ENCODE results near the gene ACSF3.

ACSF3 gene

DNA sequence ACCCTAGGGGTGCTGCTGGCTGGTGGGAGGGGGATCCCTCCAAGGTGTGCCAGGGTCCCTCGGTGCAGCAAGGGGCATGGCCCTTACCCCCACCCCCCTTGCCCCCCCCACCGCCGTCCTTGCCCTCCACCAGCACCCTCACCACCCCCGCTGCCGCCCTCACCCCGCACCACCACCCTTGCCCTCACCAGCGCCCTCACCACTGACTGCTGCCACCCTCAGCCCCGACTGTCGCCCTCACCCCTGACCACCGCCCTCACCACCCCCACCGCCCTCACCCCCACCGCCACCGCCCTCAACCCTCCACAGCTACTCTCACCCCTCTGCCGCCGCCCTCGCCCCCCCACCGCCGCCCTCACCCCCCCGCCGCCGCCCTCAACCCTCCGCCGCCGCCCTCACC lies 23.1 kb upstream of the ACSF3 start:
- Histone ChIP-seq H3K36me3 (ENCODE audit: control insufficient read depth in 2 of 2, insufficient read depth in 1 of 2, low read length in 2 of 2) (no peaks in the 10 kb centered on the region), H3K9me3 (ENCODE audit: control insufficient read depth, insufficient read depth, low read depth, low read length) (no peaks in the 10 kb centered on the region), H3K4me1 (ENCODE audit: control insufficient read depth, insufficient read depth, low read length) (no peaks in the 10 kb centered on the region), H3K27ac (ENCODE audit: extremely low read depth, low read depth, low read length) (no peak overlapping the region), H3K4me3 (ENCODE audit: low read depth, low read length) (no peak overlapping the region)
- POLR2A ChIA-PET: interaction anchor here (0.5 kb wide), 1 partner anchor 175 kb away, joined by 5 read pairs; no protein-coding TSS in a partner anchor
- TF ChIP-seq KLF7 (tag by site-specific recombination; IDR thresholded peaks at IDR 0.05; ENCODE audit: borderline replicate concordance): no peak
- TF ChIP-seq ZNF549 (tag by site-specific recombination; IDR thresholded peaks at IDR 0.05): no peak
- no peak for TF ChIP-seq ZNF792 (tag by site-specific recombination; IDR thresholded peaks at IDR 0.05)
- TF ChIP-seq SALL2 (tag by site-specific recombination; IDR thresholded peaks at IDR 0.05; ENCODE audit: borderline replicate concordance): no peak
- TF ChIP-seq, protein P1, sequence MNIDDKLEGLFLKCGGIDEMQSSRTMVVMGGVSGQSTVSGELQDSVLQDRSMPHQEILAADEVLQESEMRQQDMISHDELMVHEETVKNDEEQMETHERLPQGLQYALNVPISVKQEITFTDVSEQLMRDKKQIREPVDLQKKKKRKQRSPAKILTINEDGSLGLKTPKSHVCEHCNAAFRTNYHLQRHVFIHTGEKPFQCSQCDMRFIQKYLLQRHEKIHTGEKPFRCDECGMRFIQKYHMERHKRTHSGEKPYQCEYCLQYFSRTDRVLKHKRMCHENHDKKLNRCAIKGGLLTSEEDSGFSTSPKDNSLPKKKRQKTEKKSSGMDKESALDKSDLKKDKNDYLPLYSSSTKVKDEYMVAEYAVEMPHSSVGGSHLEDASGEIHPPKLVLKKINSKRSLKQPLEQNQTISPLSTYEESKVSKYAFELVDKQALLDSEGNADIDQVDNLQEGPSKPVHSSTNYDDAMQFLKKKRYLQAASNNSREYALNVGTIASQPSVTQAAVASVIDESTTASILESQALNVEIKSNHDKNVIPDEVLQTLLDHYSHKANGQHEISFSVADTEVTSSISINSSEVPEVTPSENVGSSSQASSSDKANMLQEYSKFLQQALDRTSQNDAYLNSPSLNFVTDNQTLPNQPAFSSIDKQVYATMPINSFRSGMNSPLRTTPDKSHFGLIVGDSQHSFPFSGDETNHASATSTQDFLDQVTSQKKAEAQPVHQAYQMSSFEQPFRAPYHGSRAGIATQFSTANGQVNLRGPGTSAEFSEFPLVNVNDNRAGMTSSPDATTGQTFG (tag by site-specific recombination; IDR thresholded peaks at IDR 0.05; ENCODE audit: borderline replicate concordance): no peak
- TF ChIP-seq ZNF132 (tag by site-specific recombination; IDR thresholded peaks at IDR 0.05; ENCODE audit: borderline replicate concordance): no peak
- no peak for TF ChIP-seq ZNF121 (tag by site-specific recombination; IDR thresholded peaks at IDR 0.05)
- TF ChIP-seq ZFHX2 (tag by site-specific recombination; conservative IDR thresholded peaks at IDR 0.05): no peak
- no peak for TF ChIP-seq ZNF623 (tag by site-specific recombination; IDR thresholded peaks at IDR 0.05)
- no peak for TF ChIP-seq ZNF626 (tag by site-specific recombination; IDR thresholded peaks at IDR 0.05)
- CTCF ChIA-PET: no interaction called here

DNA sequence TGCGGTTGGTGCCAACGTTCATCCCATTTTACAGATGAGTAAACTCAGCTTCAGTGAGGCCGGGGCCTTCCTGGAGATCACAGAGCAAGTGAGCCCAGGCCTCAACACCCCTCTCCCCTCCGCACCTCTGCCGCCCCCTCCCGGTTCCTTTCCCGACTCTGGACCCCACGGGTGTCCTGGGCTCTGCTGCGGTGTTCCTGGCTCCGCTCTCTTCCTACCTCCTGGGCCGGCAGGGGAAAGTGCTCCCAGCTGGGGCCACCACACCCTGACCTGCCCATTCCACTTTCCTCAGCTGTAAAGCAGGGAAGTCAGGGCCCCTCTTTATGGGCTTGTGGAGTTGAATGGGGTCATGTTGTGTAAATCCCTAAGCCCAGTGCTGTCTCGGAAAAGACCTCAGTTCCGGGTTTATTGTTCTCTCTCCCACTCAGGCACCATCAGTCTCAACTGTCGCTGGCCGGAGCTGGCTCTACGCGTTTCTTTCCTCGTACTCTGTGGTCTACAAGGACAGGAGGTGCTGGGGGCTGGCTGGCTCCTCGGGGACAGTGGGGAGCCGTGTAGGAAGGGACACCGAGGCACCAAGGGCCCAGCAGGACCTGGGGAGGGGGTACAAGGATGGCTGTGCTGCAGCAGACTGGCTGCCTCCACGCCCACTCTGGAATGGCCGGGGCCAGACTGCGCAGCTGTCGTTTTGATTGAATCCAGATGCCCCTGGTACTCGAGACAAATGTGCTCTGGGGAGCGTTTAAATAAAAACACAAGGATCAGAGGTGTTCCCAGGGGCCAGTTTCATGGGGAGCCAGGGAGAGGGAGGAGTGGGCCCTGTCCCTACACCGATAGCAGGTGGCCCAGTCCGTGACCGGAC lies 21.7 kb upstream of the ACSF3 start:
- Histone ChIP-seq H3K9me3 (ENCODE audit: control insufficient read depth, insufficient read depth, low read depth, low read length) (no peaks in the 10 kb centered on the region), H3K4me3 (ENCODE audit: low read depth, low read length) (no peak overlapping the region), H3K36me3 (ENCODE audit: control insufficient read depth in 2 of 2, insufficient read depth in 1 of 2, low read length in 2 of 2) (no peaks in the 10 kb centered on the region), H3K4me1 (ENCODE audit: control insufficient read depth, insufficient read depth, low read length) (no peaks in the 10 kb centered on the region), H3K27ac (ENCODE audit: extremely low read depth, low read depth, low read length) (no peak overlapping the region)
- CTCF ChIA-PET: no interaction called here
- POLR2A ChIA-PET: no interaction called here
- TF ChIP-seq ZNF2 (tag by site-specific recombination; IDR thresholded peaks at IDR 0.05): no peak
- TF ChIP-seq SALL2 (tag by site-specific recombination; IDR thresholded peaks at IDR 0.05; ENCODE audit: borderline replicate concordance): no peak
- no peak for TF ChIP-seq ZNF16 (tag by site-specific recombination; IDR thresholded peaks at IDR 0.05; ENCODE audit: low read depth)
- TF ChIP-seq ZNF404 (tag by site-specific recombination; IDR thresholded peaks at IDR 0.05): no peak
- TF ChIP-seq, protein P2, sequence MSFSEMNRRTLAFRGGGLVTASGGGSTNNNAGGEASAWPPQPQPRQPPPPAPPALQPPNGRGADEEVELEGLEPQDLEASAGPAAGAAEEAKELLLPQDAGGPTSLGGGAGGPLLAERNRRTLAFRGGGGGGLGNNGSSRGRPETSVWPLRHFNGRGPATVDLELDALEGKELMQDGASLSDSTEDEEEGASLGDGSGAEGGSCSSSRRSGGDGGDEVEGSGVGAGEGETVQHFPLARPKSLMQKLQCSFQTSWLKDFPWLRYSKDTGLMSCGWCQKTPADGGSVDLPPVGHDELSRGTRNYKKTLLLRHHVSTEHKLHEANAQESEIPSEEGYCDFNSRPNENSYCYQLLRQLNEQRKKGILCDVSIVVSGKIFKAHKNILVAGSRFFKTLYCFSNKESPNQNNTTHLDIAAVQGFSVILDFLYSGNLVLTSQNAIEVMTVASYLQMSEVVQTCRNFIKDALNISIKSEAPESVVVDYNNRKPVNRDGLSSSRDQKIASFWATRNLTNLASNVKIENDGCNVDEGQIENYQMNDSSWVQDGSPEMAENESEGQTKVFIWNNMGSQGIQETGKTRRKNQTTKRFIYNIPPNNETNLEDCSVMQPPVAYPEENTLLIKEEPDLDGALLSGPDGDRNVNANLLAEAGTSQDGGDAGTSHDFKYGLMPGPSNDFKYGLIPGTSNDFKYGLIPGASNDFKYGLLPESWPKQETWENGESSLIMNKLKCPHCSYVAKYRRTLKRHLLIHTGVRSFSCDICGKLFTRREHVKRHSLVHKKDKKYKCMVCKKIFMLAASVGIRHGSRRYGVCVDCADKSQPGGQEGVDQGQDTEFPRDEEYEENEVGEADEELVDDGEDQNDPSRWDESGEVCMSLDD (tag by site-specific recombination; IDR thresholded peaks at IDR 0.05): no peak
- no peak for TF ChIP-seq ZNF76 (tag by site-specific recombination; IDR thresholded peaks at IDR 0.05; ENCODE audit: borderline replicate concordance, low read depth)
- TF ChIP-seq ZNF335 (tag by site-specific recombination; conservative IDR thresholded peaks at IDR 0.05): no peak
- TF ChIP-seq KLF16 (tag by site-specific recombination; IDR thresholded peaks at IDR 0.05): no peak
- TF ChIP-seq ZNF311 (tag by site-specific recombination; IDR thresholded peaks at IDR 0.05; ENCODE audit: borderline replicate concordance): no peak
- no peak for TF ChIP-seq ZNF354C (tag by site-specific recombination; IDR thresholded peaks at IDR 0.05; ENCODE audit: borderline replicate concordance, low read depth)
- TF ChIP-seq, protein P3, sequence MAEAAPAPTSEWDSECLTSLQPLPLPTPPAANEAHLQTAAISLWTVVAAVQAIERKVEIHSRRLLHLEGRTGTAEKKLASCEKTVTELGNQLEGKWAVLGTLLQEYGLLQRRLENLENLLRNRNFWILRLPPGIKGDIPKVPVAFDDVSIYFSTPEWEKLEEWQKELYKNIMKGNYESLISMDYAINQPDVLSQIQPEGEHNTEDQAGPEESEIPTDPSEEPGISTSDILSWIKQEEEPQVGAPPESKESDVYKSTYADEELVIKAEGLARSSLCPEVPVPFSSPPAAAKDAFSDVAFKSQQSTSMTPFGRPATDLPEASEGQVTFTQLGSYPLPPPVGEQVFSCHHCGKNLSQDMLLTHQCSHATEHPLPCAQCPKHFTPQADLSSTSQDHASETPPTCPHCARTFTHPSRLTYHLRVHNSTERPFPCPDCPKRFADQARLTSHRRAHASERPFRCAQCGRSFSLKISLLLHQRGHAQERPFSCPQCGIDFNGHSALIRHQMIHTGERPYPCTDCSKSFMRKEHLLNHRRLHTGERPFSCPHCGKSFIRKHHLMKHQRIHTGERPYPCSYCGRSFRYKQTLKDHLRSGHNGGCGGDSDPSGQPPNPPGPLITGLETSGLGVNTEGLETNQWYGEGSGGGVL (tag by site-specific recombination; IDR thresholded peaks at IDR 0.05): no peak
- TF ChIP-seq YY2 (tag by site-specific recombination; IDR thresholded peaks at IDR 0.05): no peak
- TF ChIP-seq, protein P4, sequence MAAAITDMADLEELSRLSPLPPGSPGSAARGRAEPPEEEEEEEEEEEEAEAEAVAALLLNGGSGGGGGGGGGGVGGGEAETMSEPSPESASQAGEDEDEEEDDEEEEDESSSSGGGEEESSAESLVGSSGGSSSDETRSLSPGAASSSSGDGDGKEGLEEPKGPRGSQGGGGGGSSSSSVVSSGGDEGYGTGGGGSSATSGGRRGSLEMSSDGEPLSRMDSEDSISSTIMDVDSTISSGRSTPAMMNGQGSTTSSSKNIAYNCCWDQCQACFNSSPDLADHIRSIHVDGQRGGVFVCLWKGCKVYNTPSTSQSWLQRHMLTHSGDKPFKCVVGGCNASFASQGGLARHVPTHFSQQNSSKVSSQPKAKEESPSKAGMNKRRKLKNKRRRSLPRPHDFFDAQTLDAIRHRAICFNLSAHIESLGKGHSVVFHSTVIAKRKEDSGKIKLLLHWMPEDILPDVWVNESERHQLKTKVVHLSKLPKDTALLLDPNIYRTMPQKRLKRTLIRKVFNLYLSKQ (tag by site-specific recombination; IDR thresholded peaks at IDR 0.05; ENCODE audit: borderline replicate concordance): no peak
- TF ChIP-seq ZNF664 (tag by site-specific recombination; IDR thresholded peaks at IDR 0.05): no peak
- TF ChIP-seq ZNF24 (tag by site-specific recombination; IDR thresholded peaks at IDR 0.05): no peak
- TF ChIP-seq ZNF747 (tag by site-specific recombination; IDR thresholded peaks at IDR 0.05): no peak
- no peak for TF ChIP-seq ZBTB17 (tag by site-specific recombination; IDR thresholded peaks at IDR 0.05)
